ENCODE data around the gene ASB6.
"Not testable (repeated sequence)": the region's sequence is repeated elsewhere in the genome, so short reads cannot be mapped to it uniquely, and the experiment has no call there.

ASB6 gene

GRCh38 chr9:129604056-129604765, 37.7 kb downstream of the ASB6 start:
- no peak for DNase-seq

- DNase-seq, result no peak
These were observed 39.1 kb downstream of the ASB6 start for GRCh38 chr9:129602598-129603415.

- DNase-seq, result no peak
These were observed 40.8 kb downstream of the ASB6 start for GRCh38 chr9:129601082-129601674.

GRCh38 chr9:129598089-129598596, 43.8 kb downstream of the ASB6 start:
- DNase-seq, result no peak

GRCh38 chr9:129597355-129598088, 44.4 kb downstream of the ASB6 start:
- DNase-seq, result no peak

- no peak for DNase-seq
These were observed 45.2 kb downstream of the ASB6 start for GRCh38 chr9:129596541-129597331.

GRCh38 chr9:129595903-129596540, 45.9 kb downstream of the ASB6 start:
- DNase-seq, result no peak

- DNase-seq, result no peak
These were observed 46.6 kb downstream of the ASB6 start for GRCh38 chr9:129595311-129595741.

GRCh38 chr9:129594632-129595031, 47.3 kb downstream of the ASB6 start:
- no peak for DNase-seq

- not testable (repeated sequence) for DNase-seq
These were observed 49.2 kb downstream of the ASB6 start for GRCh38 chr9:129592790-129593189.

- DNase-seq, result no peak
These were observed 50.0 kb downstream of the ASB6 start for GRCh38 chr9:129591916-129592315.

- no peak for DNase-seq
These were observed 51.5 kb downstream of the ASB6 start for GRCh38 chr9:129590466-129590865.

GRCh38 chr9:129587487-129588262, 54.3 kb downstream of the ASB6 start:
- DNase-seq, result no peak

- DNase-seq, result no peak
These were observed 55.3 kb downstream of the ASB6 start for GRCh38 chr9:129586685-129587084.

- no peak for DNase-seq
These were observed 55.7 kb downstream of the ASB6 start for GRCh38 chr9:129586245-129586644.

GRCh38 chr9:129585352-129585751, 56.6 kb downstream of the ASB6 start:
- no peak for DNase-seq
